NCI-H526 treated with DMSO at 0.1 percent for 48 hours (cell line): ENCODE data around the gene POLR2I.
"Not testable (repeated sequence)": the region's sequence is repeated elsewhere in the genome, so short reads cannot be mapped to it uniquely, and the experiment has no call there.

Experiments used
- DNase-seq: peaks from one replicate; lab custom pipeline; 2025; lab: John Stamatoyannopoulos, UW

The POLR2I gene

GRCh38 chr19:36131221-36131620 is 16.5 kb upstream of the POLR2I start:
- not testable (repeated sequence) for DNase-seq

- DNase-seq = no peak
Observed at GRCh38 chr19:36128392-36128736, 13.7 kb upstream of the POLR2I start.

GRCh38 chr19:36125557-36125956 is 10.9 kb upstream of the POLR2I start:
- no peak for DNase-seq

- DNase-seq = no peak
Observed at GRCh38 chr19:36121486-36122124, 6.9 kb upstream of the POLR2I start.

GRCh38 chr19:36120984-36121358 is 6.3 kb upstream of the POLR2I start:
- no peak for DNase-seq

- peak; percentile 74 for DNase-seq
Observed at GRCh38 chr19:36120092-36120983, 5.7 kb upstream of the POLR2I start.

- DNase-seq = no peak
Observed at GRCh38 chr19:36116344-36116637, 1.6 kb upstream of the POLR2I start.

GRCh38 chr19:36115453-36116343 is 1.0 kb upstream of the POLR2I start, which contains the start of gene TBCB:
Gene TBCB (plus strand): TSS chr19:36115468. CDS start chr19:36115561, 93 bp downstream.
- DNase-seq = peak; percentile 49

GRCh38 chr19:36113894-36114720 is 568 bp downstream of the POLR2I start:
- peak; percentile 42 for DNase-seq

- DNase-seq = no peak
Observed at GRCh38 chr19:36113425-36113824, 1.2 kb downstream of the POLR2I start.

GRCh38 chr19:36112678-36113077 is 2.0 kb downstream of the POLR2I start:
- no peak for DNase-seq

GRCh38 chr19:36111200-36111539 is 3.5 kb downstream of the POLR2I start:
- DNase-seq = no peak

- peak; percentile 82 for DNase-seq
Observed at GRCh38 chr19:36110487-36111199, 4.0 kb downstream of the POLR2I start, which contains the start of gene OVOL3. Gene OVOL3 (plus strand): TSS chr19:36111143. CDS start chr19:36111203, 60 bp downstream.

GRCh38 chr19:36108684-36109083 is 6.0 kb downstream of the POLR2I start:
- no peak for DNase-seq

- no peak for DNase-seq
Observed at GRCh38 chr19:36106991-36107390, 7.7 kb downstream of the POLR2I start.

- DNase-seq = no peak
Observed at GRCh38 chr19:36106441-36106840, 8.2 kb downstream of the POLR2I start.

- no peak for DNase-seq
Observed at GRCh38 chr19:36103842-36104552, 10.7 kb downstream of the POLR2I start.

GRCh38 chr19:36103040-36103626 is 11.5 kb downstream of the POLR2I start:
- DNase-seq = no peak

GRCh38 chr19:36101550-36102327 is 12.9 kb downstream of the POLR2I start:
- no peak for DNase-seq
